Subcutaneous adipose tissue (tissue), 4 donors: ENCODE measurements around the gene ODC1. TPM values are rescaled to one million over a fixed set of nuclear protein-coding genes. Genes with fewer than 3 reads are reported as not detected.

ENCODE experiments used
- total RNA-seq, 4 donors: library from RNA; depleted of rRNA; stranded (reverse); fragments of >200 nt; gene quantifications; one replicate each; pipeline ENCODE4 v1.1.0, GENCODE V29; 2016
- TF ChIP-seq, protein P1 (sequence below): fragments of 450-650 bp; IDR thresholded peaks from one replicate; pipeline ENCODE4 v1.5.1; 2016; ENCODE audit warnings: low read depth, mild to moderate bottlenecking, control low read depth, antibody characterized with exemption, moderate library complexity

ODC1 gene
- total RNA-seq, 4 donors from 2014 or later: 25.8 to 55.3 (median 31.1) TPM

DNA sequence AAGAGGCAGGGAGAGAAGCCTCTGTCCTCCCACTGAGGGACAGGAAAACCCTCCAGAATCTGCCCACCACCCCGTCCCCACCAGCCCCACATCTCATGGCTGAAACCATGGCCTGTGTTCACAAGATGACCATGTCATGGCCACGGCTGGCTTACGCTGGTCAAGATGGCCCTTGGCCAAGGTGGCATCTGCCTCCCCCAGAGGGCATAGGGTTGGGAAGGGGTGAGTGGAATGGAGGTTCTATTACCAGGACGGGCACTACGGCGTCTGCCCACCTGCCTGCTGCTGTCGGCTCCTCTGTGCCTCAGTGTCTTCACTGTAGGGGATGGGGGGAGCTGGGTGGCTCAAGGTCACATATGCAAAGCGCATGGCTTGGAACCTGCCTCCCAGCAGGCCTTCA lies 19.8 kb downstream of the ODC1 start:
- TF ChIP-seq, protein P1, sequence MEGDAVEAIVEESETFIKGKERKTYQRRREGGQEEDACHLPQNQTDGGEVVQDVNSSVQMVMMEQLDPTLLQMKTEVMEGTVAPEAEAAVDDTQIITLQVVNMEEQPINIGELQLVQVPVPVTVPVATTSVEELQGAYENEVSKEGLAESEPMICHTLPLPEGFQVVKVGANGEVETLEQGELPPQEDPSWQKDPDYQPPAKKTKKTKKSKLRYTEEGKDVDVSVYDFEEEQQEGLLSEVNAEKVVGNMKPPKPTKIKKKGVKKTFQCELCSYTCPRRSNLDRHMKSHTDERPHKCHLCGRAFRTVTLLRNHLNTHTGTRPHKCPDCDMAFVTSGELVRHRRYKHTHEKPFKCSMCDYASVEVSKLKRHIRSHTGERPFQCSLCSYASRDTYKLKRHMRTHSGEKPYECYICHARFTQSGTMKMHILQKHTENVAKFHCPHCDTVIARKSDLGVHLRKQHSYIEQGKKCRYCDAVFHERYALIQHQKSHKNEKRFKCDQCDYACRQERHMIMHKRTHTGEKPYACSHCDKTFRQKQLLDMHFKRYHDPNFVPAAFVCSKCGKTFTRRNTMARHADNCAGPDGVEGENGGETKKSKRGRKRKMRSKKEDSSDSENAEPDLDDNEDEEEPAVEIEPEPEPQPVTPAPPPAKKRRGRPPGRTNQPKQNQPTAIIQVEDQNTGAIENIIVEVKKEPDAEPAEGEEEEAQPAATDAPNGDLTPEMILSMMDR: no peak

DNA sequence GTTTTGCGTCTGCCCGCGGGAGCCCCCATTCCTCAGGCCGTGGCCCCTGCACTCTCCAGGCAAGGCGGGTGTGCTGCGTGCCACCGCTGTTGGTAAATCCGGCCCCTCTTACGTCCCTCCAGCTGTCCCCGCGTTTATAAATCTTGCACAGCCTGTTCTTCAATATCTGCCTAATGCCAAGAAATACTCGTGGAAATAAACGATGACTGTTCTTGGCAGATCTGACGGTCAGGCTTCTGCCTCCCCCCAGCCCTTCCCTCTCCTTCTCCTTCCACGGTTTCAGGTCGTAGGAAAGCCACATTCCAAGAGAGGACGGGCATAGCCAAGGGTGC lies 20.5 kb downstream of the ODC1 start:
- TF ChIP-seq, protein P1: no peak

DNA sequence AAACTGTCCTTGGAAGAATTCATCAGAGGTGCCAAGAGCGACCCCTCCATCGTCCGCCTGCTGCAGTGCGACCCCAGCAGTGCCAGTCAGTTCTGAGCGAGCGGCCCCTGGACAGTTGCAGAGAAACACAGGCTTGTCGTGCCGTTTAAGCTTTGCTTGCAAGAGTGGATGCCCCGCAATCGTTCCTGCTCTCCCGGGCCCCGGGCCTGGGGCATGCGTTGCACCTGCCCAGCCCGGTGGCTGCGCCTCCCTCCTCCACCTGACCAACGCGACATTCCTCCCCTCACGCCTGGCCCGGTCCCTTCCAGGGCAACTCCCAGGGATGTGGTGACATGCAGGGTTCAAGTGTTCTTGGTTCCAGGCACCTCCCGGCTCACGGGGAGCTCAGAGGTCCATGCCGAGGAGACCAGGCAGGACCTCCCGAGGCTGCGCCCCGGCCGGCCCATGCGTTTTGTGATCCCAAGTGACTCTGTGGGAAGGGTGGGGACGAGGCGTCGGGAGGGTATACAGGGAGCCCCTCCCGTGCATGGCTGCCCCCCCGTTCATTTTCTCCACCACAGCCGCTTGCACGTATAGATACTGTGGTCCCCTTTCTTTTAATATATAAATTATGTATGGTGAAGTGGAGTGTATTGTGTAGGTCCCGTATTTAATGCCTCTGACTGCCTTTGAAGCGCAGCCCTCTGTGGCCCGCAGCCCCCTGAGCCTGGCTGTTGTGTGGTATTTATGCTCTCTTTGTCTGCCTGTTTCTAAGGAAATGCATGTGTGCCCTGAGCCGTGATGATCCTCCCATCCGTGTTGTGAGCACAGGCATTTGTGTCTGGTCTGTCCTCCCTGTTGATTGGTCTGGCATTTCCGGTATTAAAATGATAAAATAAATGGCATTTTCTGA lies 21.2 kb downstream of the ODC1 start:
- TF ChIP-seq, protein P1: no peak

DNA sequence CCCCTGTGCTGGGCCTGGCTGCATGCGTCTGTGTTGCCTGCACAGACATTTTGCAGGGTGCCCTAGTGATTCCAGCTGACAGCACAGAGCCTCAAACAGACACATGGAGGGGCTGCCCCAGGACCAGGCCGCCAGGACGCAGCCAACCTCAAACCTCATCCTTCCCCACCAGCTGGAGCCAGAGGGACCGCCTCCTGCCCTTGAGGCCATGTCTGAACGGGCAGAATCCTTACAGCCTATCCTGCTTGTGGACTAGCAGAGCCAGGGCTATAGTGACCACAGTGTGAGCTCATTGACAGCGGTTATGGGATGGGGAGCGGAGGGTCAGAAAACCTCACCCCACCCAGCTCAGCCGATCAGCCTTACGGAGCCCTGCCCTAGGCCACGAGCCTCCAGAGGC lies 22.4 kb downstream of the ODC1 start:
- TF ChIP-seq, protein P1: no peak

DNA sequence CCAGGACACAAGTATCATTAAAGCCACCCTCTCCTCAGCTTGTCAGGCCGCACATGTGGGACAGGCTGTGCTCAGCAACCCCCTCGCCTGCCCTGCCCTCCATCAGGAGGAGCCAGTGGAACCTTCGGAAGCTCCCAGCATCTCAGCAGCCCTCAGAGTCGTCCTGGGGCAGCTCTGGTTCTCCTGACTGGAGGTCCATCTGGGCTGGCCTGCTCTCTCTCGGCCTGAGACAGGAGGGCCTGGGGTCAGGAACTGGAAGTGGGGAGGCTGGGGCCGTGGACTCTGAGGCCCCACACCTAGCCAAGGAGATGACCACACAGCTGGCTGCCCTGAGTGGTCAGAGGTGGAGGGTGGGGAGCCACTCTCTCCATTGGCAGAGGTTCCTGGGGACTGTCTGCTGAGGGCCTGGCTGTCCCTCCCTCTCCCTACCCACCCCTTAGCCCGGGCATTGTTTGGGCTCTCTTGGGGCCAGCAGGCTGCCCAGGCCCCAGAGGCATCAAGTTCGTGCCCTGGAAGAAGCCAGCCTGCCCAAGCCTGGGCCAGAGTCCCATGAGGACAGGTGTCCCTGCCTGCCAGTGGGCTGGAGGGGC lies 23.1 kb downstream of the ODC1 start:
- TF ChIP-seq, protein P1: no peak

DNA sequence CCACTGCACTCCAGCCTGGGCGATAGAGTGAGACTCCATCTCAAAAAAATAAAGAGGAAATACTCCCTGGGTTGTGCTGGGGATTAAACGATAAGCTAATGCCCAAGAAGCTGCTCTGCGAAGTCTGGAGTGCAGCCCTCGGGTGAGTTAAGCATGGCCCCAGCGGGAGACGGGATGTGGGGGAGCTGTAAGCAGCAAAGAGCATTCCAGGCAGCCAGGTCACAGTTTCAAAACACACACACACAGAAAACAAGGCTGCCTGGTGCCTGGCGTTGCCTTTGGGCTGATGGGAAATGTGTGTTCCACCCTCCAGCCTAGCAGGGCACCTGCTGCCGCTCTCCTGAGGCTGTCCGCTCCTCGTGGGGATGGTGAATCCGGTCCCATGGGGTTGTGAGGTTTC lies 24.1 kb downstream of the ODC1 start:
- TF ChIP-seq, protein P1: no peak

DNA sequence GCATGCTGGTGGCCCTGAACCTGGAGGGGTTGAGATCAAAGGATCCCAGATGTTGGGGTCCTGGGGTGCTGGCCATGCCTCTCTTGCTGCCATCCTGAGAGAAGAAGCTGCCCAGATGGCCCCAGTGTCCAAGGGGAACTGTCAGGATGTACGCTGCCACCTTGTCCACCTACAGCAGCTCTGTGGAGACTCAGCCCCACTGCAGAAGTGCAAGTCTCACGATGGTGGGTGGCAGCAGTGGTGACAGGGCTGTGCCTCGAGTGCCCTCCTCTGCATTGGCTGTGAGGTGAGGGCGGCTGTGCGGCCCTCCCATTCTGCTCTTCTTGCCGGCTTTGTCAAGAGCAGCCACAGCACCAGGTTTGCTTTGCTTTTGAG lies 24.7 kb downstream of the ODC1 start:
- TF ChIP-seq, protein P1: no peak
